CD14-positive monocyte (primary cell): ENCODE results near the gene CCDC69. TPM values are rescaled to one million over a fixed set of nuclear protein-coding genes. Genes with fewer than 3 reads are reported as not detected.
A peak's percentile ranks its signal among the peaks of the same experiment; 100 is the strongest.

Experiments
- DNase-seq, 3 donors: peaks; one replicate each; pipeline ENCODE4 v3.0.0-alpha.2; 2011 to 2022
- H2AFZ ChIP-seq: 2 replicates; pipeline ENCODE4 v1.6.0; 2012; ENCODE audit warnings: mild to moderate bottlenecking, low read depth, low read length, inconsistent platforms; ENCODE audit not compliant: insufficient read depth, poor library complexity, severe bottlenecking
- H3K27ac ChIP-seq, 2 donors: 1 replicate in 1 of 2; 2 replicates in 1 of 2; pipeline ENCODE4 v1.5.1; 2012 to 2013; ENCODE audit warnings: low read length in 2 of 2, control low read depth in 1 of 2, inconsistent platforms in 1 of 2, low read depth in 1 of 2, mild to moderate bottlenecking in 1 of 2
- H3K27me3 ChIP-seq, 2 donors: one replicate each; pipeline versions ENCODE4 v1.6.0 to v1.6.1; 2011 to 2013; ENCODE audit warnings: low read length in 2 of 2; ENCODE audit not compliant: control insufficient read depth in 2 of 2, insufficient read depth in 2 of 2
- H3K36me3 ChIP-seq, 2 donors: replicated peaks in 1 of 2; 1 replicate in 1 of 2; 2 replicates in 1 of 2; pipeline versions ENCODE4 v1.5.1 to v1.6.1; 2012 to 2013; ENCODE audit warnings: low read length in 2 of 2, control low read depth in 1 of 2, inconsistent platforms in 1 of 2, mild to moderate bottlenecking in 1 of 2; ENCODE audit not compliant: insufficient read depth in 2 of 2, control insufficient read depth in 1 of 2
- H3K4me1 ChIP-seq, 2 donors: 1 replicate in 1 of 2; 2 replicates in 1 of 2; pipeline versions ENCODE4 v1.5.1 to v1.6.1; 2012 to 2013; ENCODE audit warnings: low read length in 2 of 2, control low read depth in 1 of 2, inconsistent platforms in 1 of 2, mild to moderate bottlenecking in 1 of 2, moderate library complexity in 1 of 2; ENCODE audit not compliant: insufficient read depth in 2 of 2, control insufficient read depth in 1 of 2
- H3K4me2 ChIP-seq: replicated peaks from 2 replicates; pipeline ENCODE3; 2012; ENCODE audit warnings: low read length, moderate library complexity, mild to moderate bottlenecking; ENCODE audit not compliant: poor library complexity, severe bottlenecking; ENCODE audit errors: extremely low read depth
- H3K4me3 ChIP-seq, 3 experiments: fragments of 200-600 bp in 1 of 3; sonication (generic) in 1 of 3; replicated peaks in 1 of 3; 1 replicate in 2 of 3; 2 replicates in 1 of 3; pipeline ENCODE4 v1.5.1; 2011 to 2013; ENCODE audit warnings: low read length in 3 of 3, mild to moderate bottlenecking in 3 of 3, control low read depth in 2 of 3, low read depth in 2 of 3, inconsistent platforms in 1 of 3, moderate library complexity in 1 of 3
- H3K79me2 ChIP-seq: 2 replicates; pipeline ENCODE4 v1.6.0; 2012; ENCODE audit warnings: mild to moderate bottlenecking, control low read depth, inconsistent platforms, low read length, moderate library complexity; ENCODE audit not compliant: insufficient read depth
- H3K9ac ChIP-seq: 2 replicates; pipeline ENCODE4 v1.6.0; 2017; ENCODE audit warnings: low read length, mild to moderate bottlenecking; ENCODE audit not compliant: insufficient read depth, poor library complexity, severe bottlenecking
- H3K9me3 ChIP-seq, 2 donors: replicated peaks in 1 of 2; 1 replicate in 1 of 2; 2 replicates in 1 of 2; pipeline versions ENCODE4 v1.5.1 to v1.6.1; 2012 to 2013; ENCODE audit warnings: low read length in 2 of 2, control low read depth in 1 of 2; ENCODE audit not compliant: control insufficient read depth in 1 of 2, insufficient read depth in 1 of 2
- H4K20me1 ChIP-seq: 2 replicates; pipeline ENCODE4 v1.6.0; 2012; ENCODE audit warnings: mild to moderate bottlenecking, low read length, control low read depth, moderate library complexity; ENCODE audit not compliant: insufficient read depth
- H3K27ac Mint-ChIP-seq, 7 donors: one replicate each; pipeline ENCODE4 v1.8.0; 2020; ENCODE audit warnings: mild to moderate bottlenecking in 7 of 7, mixed read lengths in 7 of 7, moderate library complexity in 6 of 7, inconsistent platforms in 2 of 7
- H3K27me3 Mint-ChIP-seq, 3 donors: one replicate each; pipeline ENCODE4 v1.8.0; 2021 to 2022; ENCODE audit warnings: low read depth in 3 of 3, mild to moderate bottlenecking in 3 of 3, mixed read lengths in 3 of 3, moderate library complexity in 3 of 3, inconsistent platforms in 1 of 3
- H3K36me3 Mint-ChIP-seq, 2 donors: one replicate each; pipeline ENCODE4 v1.8.0; 2020; ENCODE audit warnings: mixed read lengths in 2 of 2, inconsistent platforms in 1 of 2, mild to moderate bottlenecking in 1 of 2
- H3K4me1 Mint-ChIP-seq: one replicate; pipeline ENCODE4 v1.8.0; 2020; ENCODE audit warnings: mild to moderate bottlenecking, mixed read lengths
- H3K4me3 Mint-ChIP-seq, 2 donors: one replicate each; pipeline ENCODE4 v1.8.0; 2020; ENCODE audit warnings: mild to moderate bottlenecking in 2 of 2, mixed read lengths in 2 of 2, moderate library complexity in 1 of 2
- H3K9me3 Mint-ChIP-seq, 7 donors: one replicate each; pipeline ENCODE4 v1.8.0; 2020 to 2022; ENCODE audit warnings: mixed read lengths in 7 of 7, mild to moderate bottlenecking in 6 of 7, moderate library complexity in 6 of 7, inconsistent platforms in 2 of 7
- WGBS: methylation state at CpG from one replicate; pipeline ENCODE4 v1.1.5; 2013; ENCODE audit warnings: missing lambda C conversion rate; ENCODE audit not compliant: insufficient coverage; 5-methylcytosine and 5-hydroxymethylcytosine counted together
- intact Hi-C, 2 donors: fragments of 100-400 bp; cut with micrococcal nuclease; formaldehyde crosslinking; loops; one replicate each; pipeline versions ENCODE4 v1.15.0 to v1.15.1; 2023
- polyA plus RNA-seq, 3 donors: library from polyadenylated mRNA; depleted of rRNA in 1 of 3; unstranded in 2 of 3; stranded (reverse) in 1 of 3; fragments of 300-500 nt in 2 of 3; fragments of >200 nt in 1 of 3; fragmentation: Illumina TruSeq in 2 of 3; gene quantifications; 1 replicate in 2 of 3; 2 replicates in 1 of 3; pipeline ENCODE4 v1.2.3, GENCODE V29; 2012 to 2021
- TF ChIP-seq, protein P1 (sequence below): fragments of 200-600 bp; IDR thresholded peaks from one replicate; pipeline ENCODE4 v1.8.0; 2022; ENCODE audit warnings: antibody characterized with exemption, mild to moderate bottlenecking

Gene CCDC69
- polyA plus RNA-seq, 3 donors = 68.4 to 176 (median 84.1) TPM

DNA sequence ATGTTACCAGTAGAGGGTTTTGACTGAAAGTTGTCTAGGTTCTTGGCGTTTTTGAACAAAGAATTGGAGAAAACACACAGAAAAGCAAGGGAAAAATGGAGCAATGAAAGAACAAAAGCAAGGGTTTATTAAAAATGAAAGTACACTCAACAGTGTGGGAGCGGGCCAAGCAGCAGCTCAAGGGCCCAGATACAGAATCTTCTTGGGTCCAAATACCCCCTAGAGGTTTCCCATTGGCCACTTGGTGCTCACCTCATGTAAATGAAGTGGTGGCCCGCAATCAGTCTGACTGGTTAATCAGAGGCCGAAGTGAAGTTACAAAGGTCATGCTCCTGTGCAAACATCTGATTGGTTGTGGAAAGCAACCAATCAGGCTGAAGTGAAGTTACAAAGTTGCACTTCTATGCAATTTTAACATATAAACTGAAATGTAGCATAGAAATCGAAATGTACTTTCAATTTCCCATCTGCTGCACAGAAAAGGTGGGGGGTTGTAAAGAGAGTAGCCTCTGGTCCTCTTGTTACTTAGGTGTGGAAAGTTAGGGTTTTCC, 27.2 kb upstream of the CCDC69 start:
- H3K4me1 ChIP-seq = peaks cover 36 to 52% of the 10 kb centered on the region in 2 donors
- DNase-seq = no peak
- Mint-ChIP-seq H3K9me3 (no peaks in the 10 kb centered on the region), H3K4me3 (no peak overlapping the region), H3K4me1 (peaks cover 44% of the 10 kb centered on the region), H3K27ac (peak overlapping the region in 1 of 7 donors; percentile 1), H3K36me3 (peaks cover 0 to 3% of the 10 kb centered on the region in 2 donors), H3K27me3 (peaks cover 0 to 4% (median 0%) of the 10 kb centered on the region in 3 donors)
- no peaks in the 10 kb centered on the region for H3K27me3 ChIP-seq
- no peak overlapping the region for H3K4me2 ChIP-seq
- H3K9ac ChIP-seq = no peak overlapping the region
- H4K20me1 ChIP-seq = no peaks in the 10 kb centered on the region
- TF ChIP-seq, protein P1, sequence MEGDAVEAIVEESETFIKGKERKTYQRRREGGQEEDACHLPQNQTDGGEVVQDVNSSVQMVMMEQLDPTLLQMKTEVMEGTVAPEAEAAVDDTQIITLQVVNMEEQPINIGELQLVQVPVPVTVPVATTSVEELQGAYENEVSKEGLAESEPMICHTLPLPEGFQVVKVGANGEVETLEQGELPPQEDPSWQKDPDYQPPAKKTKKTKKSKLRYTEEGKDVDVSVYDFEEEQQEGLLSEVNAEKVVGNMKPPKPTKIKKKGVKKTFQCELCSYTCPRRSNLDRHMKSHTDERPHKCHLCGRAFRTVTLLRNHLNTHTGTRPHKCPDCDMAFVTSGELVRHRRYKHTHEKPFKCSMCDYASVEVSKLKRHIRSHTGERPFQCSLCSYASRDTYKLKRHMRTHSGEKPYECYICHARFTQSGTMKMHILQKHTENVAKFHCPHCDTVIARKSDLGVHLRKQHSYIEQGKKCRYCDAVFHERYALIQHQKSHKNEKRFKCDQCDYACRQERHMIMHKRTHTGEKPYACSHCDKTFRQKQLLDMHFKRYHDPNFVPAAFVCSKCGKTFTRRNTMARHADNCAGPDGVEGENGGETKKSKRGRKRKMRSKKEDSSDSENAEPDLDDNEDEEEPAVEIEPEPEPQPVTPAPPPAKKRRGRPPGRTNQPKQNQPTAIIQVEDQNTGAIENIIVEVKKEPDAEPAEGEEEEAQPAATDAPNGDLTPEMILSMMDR = no peak
- no peaks in the 10 kb centered on the region for H3K9me3 ChIP-seq
- intact Hi-C loops = loop anchor here in 1 of 2 donors (5.0 to 10.0 kb wide), 2 partner anchors 34 to 196 kb away; no protein-coding TSS in a partner anchor
- WGBS = 100% methylated on average over 2 of the region's 5 CpGs
- no peaks in the 10 kb centered on the region for H3K36me3 ChIP-seq
- H3K27ac ChIP-seq = no peak overlapping the region
- H3K79me2 ChIP-seq = peaks cover 32% of the 10 kb centered on the region
- H3K4me3 ChIP-seq = no peak overlapping the region
- no peak overlapping the region for H2AFZ ChIP-seq

DNA sequence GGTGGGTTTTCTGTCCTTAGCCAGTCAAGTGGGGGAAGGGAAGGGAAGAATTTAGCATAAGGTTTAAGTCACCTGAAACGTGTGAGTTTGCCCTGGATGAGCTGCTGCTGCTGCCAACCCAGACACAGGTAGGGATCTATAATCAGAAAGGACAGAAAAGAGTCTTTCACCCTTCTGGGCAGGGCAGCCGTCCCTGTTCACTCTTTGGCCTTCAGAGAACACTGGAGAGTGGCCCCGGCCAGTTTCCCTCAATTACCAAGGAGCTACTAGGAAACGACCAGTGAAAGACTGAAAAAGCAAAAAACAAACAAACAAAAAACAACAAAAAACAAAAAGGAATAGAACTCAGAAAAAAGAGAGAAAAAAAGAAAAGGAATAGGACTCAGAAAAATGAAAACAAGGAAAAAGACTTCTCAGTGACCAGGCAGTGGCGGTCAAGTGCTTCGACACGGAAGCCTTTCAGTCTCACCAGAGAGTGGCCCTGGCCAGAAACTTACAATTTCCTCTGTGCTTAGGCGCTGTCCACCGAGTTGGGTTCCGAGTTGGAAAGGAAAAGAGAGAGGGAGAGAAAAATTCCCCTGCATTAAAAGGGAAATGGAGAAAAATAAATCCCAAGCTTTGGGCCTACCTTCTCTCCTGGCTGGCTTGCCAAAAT, 26.6 kb upstream of the CCDC69 start:
- Histone ChIP-seq H3K27ac (no peak overlapping the region), H3K27me3 (no peaks in the 10 kb centered on the region), H3K36me3 (no peaks in the 10 kb centered on the region), H4K20me1 (no peaks in the 10 kb centered on the region), H3K4me1 (peaks cover 30 to 48% of the 10 kb centered on the region in 2 donors), H2AFZ (no peak overlapping the region), H3K79me2 (peaks cover 26% of the 10 kb centered on the region), H3K9ac (no peak overlapping the region), H3K4me2 (no peak overlapping the region), H3K4me3 (no peak overlapping the region), H3K9me3 (no peaks in the 10 kb centered on the region)
- intact Hi-C loops = loop anchor here in 1 of 2 donors (5.0 to 10.0 kb wide), 2 partner anchors 33 to 196 kb away; no protein-coding TSS in a partner anchor
- TF ChIP-seq, protein P1 = no peak
- Mint-ChIP-seq H3K4me1 (peaks cover 40% of the 10 kb centered on the region), H3K27ac (peak overlapping the region in 2 of 7 donors; percentile 5 to 59), H3K9me3 (no peaks in the 10 kb centered on the region), H3K36me3 (peaks cover 0 to under 1% of the 10 kb centered on the region in 2 donors), H3K4me3 (no peak overlapping the region), H3K27me3 (peaks cover 0 to 4% (median 2%) of the 10 kb centered on the region in 3 donors)
- DNase-seq = no peak
- 100% methylated on average over 3 of the region's 10 CpGs for WGBS
